Smooth muscle cell (in vitro differentiated cells): ENCODE data around the gene JAK1. TPM values are rescaled to one million over a fixed set of nuclear protein-coding genes. Genes with fewer than 3 reads are reported as not detected.

Source experiments
- DNase-seq: peaks from one replicate; lab custom pipeline; 2025; ENCODE audit not compliant: unreplicated experiment; lab: John Stamatoyannopoulos, UW
- H2AFZ ChIP-seq: fragments of 200-600 bp; sonication (generic); 2 replicates; pipeline ENCODE4 v1.6.0; 2016; ENCODE audit warnings: antibody characterized with exemption, low read depth, mild to moderate bottlenecking
- H3F3A ChIP-seq: fragments of 200-600 bp; sonication (generic); 2 replicates; pipeline ENCODE4 v1.6.0; 2017; ENCODE audit warnings: antibody characterized with exemption, low read depth
- H3K27ac ChIP-seq: fragments of 200-600 bp; sonication (generic); 2 replicates; pipeline ENCODE4 v1.5.1; 2016; ENCODE audit warnings: low read depth, mild to moderate bottlenecking
- H3K27me3 ChIP-seq: fragments of 200-600 bp; sonication (generic); 2 replicates; pipeline ENCODE4 v1.6.1; 2016; ENCODE audit warnings: low read depth, mild to moderate bottlenecking
- H3K36me3 ChIP-seq: fragments of 200-600 bp; sonication (generic); 2 replicates; pipeline ENCODE4 v1.5.1; 2016; ENCODE audit warnings: low read depth
- H3K4me1 ChIP-seq: fragments of 200-600 bp; sonication (generic); 2 replicates; pipeline ENCODE4 v1.5.1; 2016; ENCODE audit warnings: low read depth
- H3K4me2 ChIP-seq: fragments of 200-600 bp; sonication (generic); 2 replicates; pipeline ENCODE4 v1.6.0; 2016; ENCODE audit warnings: mild to moderate bottlenecking
- H3K4me3 ChIP-seq: fragments of 200-600 bp; sonication (generic); 2 replicates; pipeline ENCODE4 v1.5.1; 2016; ENCODE audit warnings: mild to moderate bottlenecking
- H3K79me2 ChIP-seq: fragments of 200-600 bp; sonication (generic); 2 replicates; pipeline ENCODE4 v1.6.0; 2016; ENCODE audit warnings: low read depth, mild to moderate bottlenecking
- H3K9ac ChIP-seq: fragments of 200-600 bp; sonication (generic); 2 replicates; pipeline ENCODE4 v1.6.0; 2016; ENCODE audit warnings: low read depth
- H3K9me3 ChIP-seq: fragments of 200-600 bp; sonication (generic); replicated peaks from 2 replicates; pipeline ENCODE4 v1.5.1; 2016; ENCODE audit warnings: low read depth
- H4K20me1 ChIP-seq: fragments of 200-600 bp; sonication (generic); 2 replicates; pipeline ENCODE4 v1.6.0; 2016; ENCODE audit warnings: low read depth
- WGBS: methylation state at CpG from one replicate; pipeline ENCODE4 v1.1.7; 2016; ENCODE audit warnings: low lambda C conversion rate; 5-methylcytosine and 5-hydroxymethylcytosine counted together
- polyA plus RNA-seq: library from polyadenylated mRNA; unstranded; fragments of >200 nt; fragmentation: Nextera tagmentation; extraction: Ambion mirVana; gene quantifications from 2 replicates; pipeline ENCODE4 v1.2.1, GENCODE V29; 2016
- total RNA-seq: library from RNA; depleted of rRNA; stranded (reverse); fragments of >200 nt; gene quantifications from 2 replicates; pipeline ENCODE4 v1.2.3, GENCODE V29; 2014
- TF ChIP-seq, protein P1 (sequence below): fragments of 200-600 bp; sonication (generic); IDR thresholded peaks from 2 replicates; pipeline ENCODE4 v1.5.1; 2017; ENCODE audit warnings: borderline replicate concordance, mild to moderate bottlenecking, antibody characterized with exemption; ENCODE audit not compliant: insufficient read depth, poor library complexity, severe bottlenecking

Gene JAK1
- total and polyA plus RNA-seq, 2 experiments from 2014 or later: 44.9 to 110 TPM

DNA sequence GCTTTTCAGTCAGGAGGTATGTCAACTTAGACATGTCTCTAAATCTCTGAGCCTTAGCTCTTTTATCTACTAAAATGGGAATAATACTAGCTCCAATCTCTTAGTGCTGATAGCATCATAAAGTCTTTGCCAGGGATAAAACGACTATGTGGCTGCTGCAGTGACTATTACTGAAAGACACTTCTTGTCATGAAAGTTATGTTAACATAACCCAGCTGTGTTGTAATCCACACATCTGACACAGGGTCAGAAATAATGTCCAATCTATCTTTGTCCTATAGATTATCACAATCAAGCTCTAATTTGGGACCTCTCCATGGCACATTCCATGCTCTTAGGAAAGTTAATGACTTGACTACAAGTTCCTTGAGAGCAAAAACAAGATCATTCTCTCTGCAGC, 62.8 kb downstream of the JAK1 start:
- Histone ChIP-seq H3K9me3 (no peaks in the 10 kb centered on the region), H3K4me1 (peaks cover 7% of the 10 kb centered on the region), H4K20me1 (peaks cover 55% of the 10 kb centered on the region), H3K36me3 (no peaks in the 10 kb centered on the region), H2AFZ (no peak overlapping the region), H3K4me3 (no peak overlapping the region), H3F3A (peaks cover 17% of the 10 kb centered on the region), H3K4me2 (no peak overlapping the region), H3K27ac (peak overlapping the region; percentile 17), H3K9ac (no peak overlapping the region), H3K27me3 (no peaks in the 10 kb centered on the region), H3K79me2 (peaks cover 71% of the 10 kb centered on the region)
- DNase-seq: no peak
- 47% methylated on average over 1 of the region's 1 CpG for WGBS
- TF ChIP-seq, protein P1, sequence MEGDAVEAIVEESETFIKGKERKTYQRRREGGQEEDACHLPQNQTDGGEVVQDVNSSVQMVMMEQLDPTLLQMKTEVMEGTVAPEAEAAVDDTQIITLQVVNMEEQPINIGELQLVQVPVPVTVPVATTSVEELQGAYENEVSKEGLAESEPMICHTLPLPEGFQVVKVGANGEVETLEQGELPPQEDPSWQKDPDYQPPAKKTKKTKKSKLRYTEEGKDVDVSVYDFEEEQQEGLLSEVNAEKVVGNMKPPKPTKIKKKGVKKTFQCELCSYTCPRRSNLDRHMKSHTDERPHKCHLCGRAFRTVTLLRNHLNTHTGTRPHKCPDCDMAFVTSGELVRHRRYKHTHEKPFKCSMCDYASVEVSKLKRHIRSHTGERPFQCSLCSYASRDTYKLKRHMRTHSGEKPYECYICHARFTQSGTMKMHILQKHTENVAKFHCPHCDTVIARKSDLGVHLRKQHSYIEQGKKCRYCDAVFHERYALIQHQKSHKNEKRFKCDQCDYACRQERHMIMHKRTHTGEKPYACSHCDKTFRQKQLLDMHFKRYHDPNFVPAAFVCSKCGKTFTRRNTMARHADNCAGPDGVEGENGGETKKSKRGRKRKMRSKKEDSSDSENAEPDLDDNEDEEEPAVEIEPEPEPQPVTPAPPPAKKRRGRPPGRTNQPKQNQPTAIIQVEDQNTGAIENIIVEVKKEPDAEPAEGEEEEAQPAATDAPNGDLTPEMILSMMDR: no peak

DNA sequence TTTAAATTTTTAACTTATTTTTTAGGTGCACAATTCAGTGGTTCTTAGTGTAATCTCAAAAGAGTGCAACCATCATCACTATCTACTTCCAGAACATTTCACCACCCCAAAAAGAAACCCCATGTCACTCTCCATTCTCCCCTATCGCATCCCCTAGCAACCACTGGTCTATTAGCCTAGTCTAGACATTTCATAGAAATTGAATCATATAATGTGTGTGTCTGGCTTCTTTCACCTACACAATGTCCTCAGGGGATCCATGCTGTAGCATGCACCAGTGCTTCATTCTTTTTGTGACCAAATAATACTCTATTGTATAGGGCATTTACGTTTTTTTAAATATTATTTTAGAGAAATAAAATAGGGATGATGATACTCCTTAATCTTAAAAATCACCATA, 64.7 kb downstream of the JAK1 start:
- Histone ChIP-seq H3K9ac (peak overlapping the region; percentile 68), H3K4me3 (no peak overlapping the region), H2AFZ (no peak overlapping the region), H3K4me1 (peaks cover 10% of the 10 kb centered on the region), H3K9me3 (no peaks in the 10 kb centered on the region), H4K20me1 (peaks cover 40% of the 10 kb centered on the region), H3K36me3 (no peaks in the 10 kb centered on the region), H3K4me2 (no peak overlapping the region), H3K79me2 (peaks cover 55% of the 10 kb centered on the region), H3K27ac (peak overlapping the region; percentile 97), H3K27me3 (no peaks in the 10 kb centered on the region), H3F3A (peaks cover 17% of the 10 kb centered on the region)
- TF ChIP-seq, protein P1: no peak
- 67% methylated on average over 2 of the region's 2 CpGs for WGBS
- no peak for DNase-seq

DNA sequence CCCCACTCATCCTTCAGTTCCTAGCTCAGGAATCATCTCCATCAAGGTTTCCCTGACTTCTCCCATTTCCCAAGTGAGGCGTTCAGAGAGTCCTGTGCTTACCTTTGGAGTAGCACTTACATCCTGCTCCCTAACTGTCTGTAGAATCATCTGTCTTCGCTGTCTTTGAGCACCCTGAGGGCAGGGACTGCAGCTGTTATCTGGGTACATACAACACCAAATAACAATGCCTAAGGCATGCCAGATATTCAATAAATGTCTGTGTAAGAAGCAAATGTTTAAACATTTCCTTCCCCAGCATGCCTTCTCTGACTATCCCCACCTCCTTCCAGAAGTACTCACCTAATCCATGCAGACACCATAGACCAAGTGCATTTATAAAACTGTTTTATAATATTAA, 65.4 kb downstream of the JAK1 start:
- Histone ChIP-seq H3K79me2 (peaks cover 55% of the 10 kb centered on the region), H3K4me3 (no peak overlapping the region), H3K36me3 (no peaks in the 10 kb centered on the region), H3K27me3 (no peaks in the 10 kb centered on the region), H3K9me3 (no peaks in the 10 kb centered on the region), H3K9ac (peak overlapping the region; percentile 52), H2AFZ (no peak overlapping the region), H4K20me1 (peaks cover 33% of the 10 kb centered on the region), H3K4me1 (peaks cover 16% of the 10 kb centered on the region), H3F3A (peaks cover 17% of the 10 kb centered on the region), H3K4me2 (no peak overlapping the region), H3K27ac (peak overlapping the region; percentile 97)
- TF ChIP-seq, protein P1: no peak
- 64% methylated on average over 2 of the region's 2 CpGs for WGBS
- no peak for DNase-seq

DNA sequence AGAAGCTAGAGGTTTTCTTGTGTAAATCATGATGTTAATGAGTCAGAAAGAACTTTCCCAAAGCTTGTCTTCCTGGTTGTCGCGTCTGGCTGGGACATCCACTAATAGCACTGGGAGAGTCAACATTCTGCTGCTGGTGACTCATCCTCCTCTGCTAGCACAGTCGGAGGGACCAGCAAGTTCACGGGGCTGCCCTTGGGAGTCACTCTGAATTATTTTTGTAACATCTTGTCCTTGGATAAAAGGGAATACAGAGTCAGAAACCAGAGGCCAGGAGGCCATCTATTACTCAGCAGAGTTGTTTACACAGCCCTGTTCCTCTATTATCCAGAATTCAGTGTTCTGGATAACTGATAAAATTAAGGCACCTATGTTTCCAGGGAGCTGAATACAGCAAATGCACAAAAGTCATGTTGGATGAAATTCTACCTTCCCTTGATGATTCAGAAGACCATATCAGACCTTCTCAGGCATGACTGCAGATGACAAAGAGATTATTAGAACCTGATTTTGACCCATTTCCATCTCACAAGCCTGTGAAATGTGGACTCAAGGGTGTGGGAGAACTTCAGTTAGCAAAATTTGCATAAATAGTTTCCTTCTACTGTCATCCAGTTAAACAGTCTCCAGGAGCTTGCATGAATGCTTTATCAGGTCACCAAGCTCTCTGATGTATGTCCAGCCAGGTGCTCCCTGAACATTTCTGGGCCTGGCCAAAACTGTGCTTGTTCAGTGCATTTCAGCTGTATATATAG, 68.1 kb downstream of the JAK1 start:
- Histone ChIP-seq H3K79me2 (peaks cover 64% of the 10 kb centered on the region), H3K27ac (peak overlapping the region; percentile 97), H3K36me3 (no peaks in the 10 kb centered on the region), H3F3A (peaks cover 13% of the 10 kb centered on the region), H4K20me1 (peaks cover 14% of the 10 kb centered on the region), H2AFZ (no peak overlapping the region), H3K27me3 (no peaks in the 10 kb centered on the region), H3K4me2 (peak overlapping the region; percentile 81), H3K9me3 (no peaks in the 10 kb centered on the region), H3K4me3 (no peak overlapping the region), H3K9ac (peak overlapping the region; percentile 91), H3K4me1 (peaks cover 16% of the 10 kb centered on the region)
- peak; percentile 12 for DNase-seq
- WGBS: 0% methylated on average over 4 of the region's 4 CpGs
- TF ChIP-seq, protein P1: no peak
